ENCODE results near the gene CABP5. TPM values are rescaled to one million over a fixed set of nuclear protein-coding genes. Genes with fewer than 3 reads are reported as not detected.
"Not testable (repeated sequence)": the region's sequence is repeated elsewhere in the genome, so short reads cannot be mapped to it uniquely, and the experiment has no call there.

CABP5 gene
- total RNA-seq, 1 donor from 2014 or later: not detected

DNA sequence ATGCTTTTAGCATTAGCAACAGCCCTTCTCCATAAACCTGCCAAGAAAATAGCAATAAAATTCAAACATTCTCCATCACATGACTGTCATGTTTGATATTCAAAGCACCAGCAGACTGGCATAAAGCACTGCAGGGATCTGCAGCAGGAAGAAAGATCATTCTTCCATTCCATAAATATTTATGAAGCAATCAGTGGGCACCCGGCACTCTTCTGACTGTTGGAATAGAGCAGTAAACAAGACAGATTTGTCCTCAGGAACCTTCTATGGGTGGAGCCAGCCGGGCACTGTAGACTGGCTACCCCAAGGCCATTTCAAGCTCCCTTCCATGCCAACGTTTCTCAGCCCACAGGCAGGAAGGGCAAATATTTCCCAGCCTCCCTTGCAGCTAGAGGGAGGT is 41.2 kb upstream of the CABP5 start:
- peaks cover 2% of the 10 kb centered on the region for H3K27me3 Mint-ChIP-seq (ENCODE audit: unreplicated experiment)
- H3K27ac Mint-ChIP-seq (ENCODE audit: unreplicated experiment): no peak overlapping the region
- H3K36me3 Mint-ChIP-seq (ENCODE audit: low read depth, unreplicated experiment): no peaks in the 10 kb centered on the region
- TF ChIP-seq, protein P1, sequence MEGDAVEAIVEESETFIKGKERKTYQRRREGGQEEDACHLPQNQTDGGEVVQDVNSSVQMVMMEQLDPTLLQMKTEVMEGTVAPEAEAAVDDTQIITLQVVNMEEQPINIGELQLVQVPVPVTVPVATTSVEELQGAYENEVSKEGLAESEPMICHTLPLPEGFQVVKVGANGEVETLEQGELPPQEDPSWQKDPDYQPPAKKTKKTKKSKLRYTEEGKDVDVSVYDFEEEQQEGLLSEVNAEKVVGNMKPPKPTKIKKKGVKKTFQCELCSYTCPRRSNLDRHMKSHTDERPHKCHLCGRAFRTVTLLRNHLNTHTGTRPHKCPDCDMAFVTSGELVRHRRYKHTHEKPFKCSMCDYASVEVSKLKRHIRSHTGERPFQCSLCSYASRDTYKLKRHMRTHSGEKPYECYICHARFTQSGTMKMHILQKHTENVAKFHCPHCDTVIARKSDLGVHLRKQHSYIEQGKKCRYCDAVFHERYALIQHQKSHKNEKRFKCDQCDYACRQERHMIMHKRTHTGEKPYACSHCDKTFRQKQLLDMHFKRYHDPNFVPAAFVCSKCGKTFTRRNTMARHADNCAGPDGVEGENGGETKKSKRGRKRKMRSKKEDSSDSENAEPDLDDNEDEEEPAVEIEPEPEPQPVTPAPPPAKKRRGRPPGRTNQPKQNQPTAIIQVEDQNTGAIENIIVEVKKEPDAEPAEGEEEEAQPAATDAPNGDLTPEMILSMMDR (IDR thresholded peaks at IDR 0.05; ENCODE audit: unreplicated experiment): no peak
- no peaks in the 10 kb centered on the region for H3K9me3 Mint-ChIP-seq (ENCODE audit: unreplicated experiment)
- no peak for DNase-seq (ENCODE audit: low spot score)
- H3K4me1 Mint-ChIP-seq (ENCODE audit: unreplicated experiment): no peaks in the 10 kb centered on the region
- H3K4me3 Mint-ChIP-seq (ENCODE audit: unreplicated experiment): no peak overlapping the region

- TF ChIP-seq, protein P1 (IDR thresholded peaks at IDR 0.05; ENCODE audit: unreplicated experiment): no peak
- Mint-ChIP-seq H3K27ac (ENCODE audit: unreplicated experiment) (no peak overlapping the region), H3K4me1 (ENCODE audit: unreplicated experiment) (no peaks in the 10 kb centered on the region), H3K27me3 (ENCODE audit: unreplicated experiment) (peaks cover 2% of the 10 kb centered on the region), H3K4me3 (ENCODE audit: unreplicated experiment) (no peak overlapping the region), H3K9me3 (ENCODE audit: unreplicated experiment) (no peaks in the 10 kb centered on the region), H3K36me3 (ENCODE audit: low read depth, unreplicated experiment) (no peaks in the 10 kb centered on the region)
- no peak for DNase-seq (ENCODE audit: low spot score)
Measured at GRCh38 chr19:48081106-48081505, 37.2 kb upstream of the CABP5 start.

DNA sequence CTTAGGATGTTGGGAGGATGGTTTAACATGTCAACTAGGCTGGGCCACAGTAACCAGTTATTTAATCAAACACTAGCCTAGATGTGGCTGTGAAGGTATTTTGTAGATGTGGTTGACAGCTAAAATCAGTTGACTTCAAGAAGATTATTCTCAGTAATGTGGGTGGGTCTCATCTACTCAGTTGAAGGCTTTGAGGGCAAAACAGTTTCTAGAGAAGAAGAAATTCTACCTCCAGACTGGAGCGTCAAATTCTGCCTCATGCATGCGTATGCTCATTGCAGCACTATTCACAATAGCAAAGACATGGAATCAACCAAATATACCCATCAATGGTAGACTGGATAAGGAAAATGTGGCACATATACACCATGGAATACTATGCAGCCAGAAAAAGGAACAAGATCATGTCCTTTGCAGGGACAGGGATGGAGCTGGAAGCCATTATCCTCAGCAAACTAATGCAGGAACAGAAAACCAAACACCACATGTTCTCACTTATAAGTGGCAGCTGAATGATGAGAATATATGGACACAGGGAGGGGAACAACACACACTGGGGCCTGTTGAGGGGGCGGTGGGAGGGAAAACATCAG is 26.4 kb upstream of the CABP5 start:
- not testable (repeated sequence) for H3K27me3 Mint-ChIP-seq (ENCODE audit: unreplicated experiment); DNase-seq (ENCODE audit: low spot score); H3K4me1 Mint-ChIP-seq (ENCODE audit: unreplicated experiment); H3K9me3 Mint-ChIP-seq (ENCODE audit: unreplicated experiment); H3K27ac Mint-ChIP-seq (ENCODE audit: unreplicated experiment); H3K4me3 Mint-ChIP-seq (ENCODE audit: unreplicated experiment); H3K36me3 Mint-ChIP-seq (ENCODE audit: low read depth, unreplicated experiment)

DNA sequence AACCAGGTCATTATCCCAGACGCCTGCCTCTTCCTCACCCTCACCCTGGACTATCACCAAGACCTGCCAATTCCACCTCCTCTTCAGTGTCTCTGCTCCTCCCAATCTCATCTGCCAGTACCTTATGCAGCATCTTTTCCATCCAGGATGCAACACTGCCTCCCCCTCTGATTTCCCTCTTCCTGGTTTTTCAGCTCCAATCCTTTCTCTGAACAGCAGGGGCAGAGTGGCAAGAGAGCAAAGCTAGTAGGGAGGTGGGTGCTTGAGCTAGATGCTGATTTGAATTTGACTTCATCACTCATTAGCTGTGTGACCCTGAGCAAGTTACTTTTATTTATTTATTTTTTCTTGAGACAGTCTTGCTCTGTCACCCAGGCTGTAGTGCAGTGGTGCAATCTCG is 25.6 kb upstream of the CABP5 start:
- H3K27ac Mint-ChIP-seq (ENCODE audit: unreplicated experiment): no peak overlapping the region
- peaks cover 5% of the 10 kb centered on the region for H3K27me3 Mint-ChIP-seq (ENCODE audit: unreplicated experiment)
- no peaks in the 10 kb centered on the region for H3K36me3 Mint-ChIP-seq (ENCODE audit: low read depth, unreplicated experiment)
- TF ChIP-seq, protein P1 (IDR thresholded peaks at IDR 0.05; ENCODE audit: unreplicated experiment): no peak
- H3K4me3 Mint-ChIP-seq (ENCODE audit: unreplicated experiment): no peak overlapping the region
- DNase-seq (ENCODE audit: low spot score): peak; percentile 5
- no peaks in the 10 kb centered on the region for H3K4me1 Mint-ChIP-seq (ENCODE audit: unreplicated experiment)
- no peaks in the 10 kb centered on the region for H3K9me3 Mint-ChIP-seq (ENCODE audit: unreplicated experiment)

DNA sequence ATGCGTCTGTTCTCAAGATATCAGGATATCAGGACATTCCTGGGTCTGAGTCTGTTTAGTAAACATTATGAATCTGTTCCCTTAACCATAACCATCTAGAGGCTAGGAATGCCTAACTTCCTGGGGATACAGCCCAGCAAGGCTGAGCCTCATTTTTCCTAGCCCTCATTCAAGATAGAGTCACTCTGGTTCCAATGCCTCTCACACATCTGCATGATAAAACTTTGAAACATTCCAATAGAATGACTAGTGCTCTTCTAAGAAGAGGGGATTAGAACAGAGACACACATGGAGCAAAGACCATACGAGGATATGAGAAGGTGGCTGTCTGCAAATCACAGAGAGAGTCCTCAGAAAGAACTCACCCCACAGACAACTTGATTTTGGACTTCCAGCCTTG is 20.6 kb upstream of the CABP5 start:
- no peaks in the 10 kb centered on the region for H3K9me3 Mint-ChIP-seq (ENCODE audit: unreplicated experiment)
- H3K27ac Mint-ChIP-seq (ENCODE audit: unreplicated experiment): no peak overlapping the region
- no peaks in the 10 kb centered on the region for H3K4me1 Mint-ChIP-seq (ENCODE audit: unreplicated experiment)
- H3K36me3 Mint-ChIP-seq (ENCODE audit: low read depth, unreplicated experiment): no peaks in the 10 kb centered on the region
- H3K27me3 Mint-ChIP-seq (ENCODE audit: unreplicated experiment): peaks cover 6% of the 10 kb centered on the region
- no peak for DNase-seq (ENCODE audit: low spot score)
- H3K4me3 Mint-ChIP-seq (ENCODE audit: unreplicated experiment): no peak overlapping the region
- TF ChIP-seq, protein P1 (IDR thresholded peaks at IDR 0.05; ENCODE audit: unreplicated experiment): no peak

Measured in endothelial cell (in vitro differentiated cells).